B cell (primary cell): ENCODE results near the gene PRUNE2. TPM values are rescaled to one million over a fixed set of nuclear protein-coding genes. Genes with fewer than 3 reads are reported as not detected.

ENCODE experiments used
- ATAC-seq: fragments of 200-7000 bp; cut with Tn5 transposase; one replicate; pipeline ENCODE4 v1.10.0; 2021; ENCODE audit warnings: low read depth, mild to moderate bottlenecking, moderate number of reproducible peaks, moderate library complexity
- CTCF ChIA-PET: fragments of 350-600 bp; sonication (Branson Sonifier 250); formaldehyde crosslinking; loops from one replicate; lab custom pipeline; 2021; ENCODE audit warnings: antibody characterized with exemption, inconsistent platforms; lab: Charles Lee
- POLR2A ChIA-PET: fragments of 350-600 bp; sonication (Branson Sonifier 250); formaldehyde crosslinking; loops from one replicate; lab custom pipeline; 2021; ENCODE audit warnings: antibody characterized with exemption; lab: Charles Lee
- DNase-seq: peaks from one replicate; pipeline ENCODE4 v3.0.0; 2013
- H2AFZ ChIP-seq: 2 replicates; pipeline ENCODE4 v1.6.1; 2012; ENCODE audit warnings: mild to moderate bottlenecking, low read depth, low read length; ENCODE audit not compliant: insufficient read depth, poor library complexity, severe bottlenecking
- H3K27ac ChIP-seq, 2 donors: 1 replicate in 1 of 2; 2 replicates in 1 of 2; pipeline ENCODE4 v1.5.1; 2012 to 2013; ENCODE audit warnings: low read length in 2 of 2, mild to moderate bottlenecking in 2 of 2, moderate library complexity in 1 of 2
- H3K27me3 ChIP-seq, 4 experiments: fragments of 200-600 bp in 1 of 4; sonication (generic) in 1 of 4; replicated peaks in 1 of 4; 1 replicate in 2 of 4; 2 replicates in 2 of 4; pipeline versions ENCODE4 v1.6.1 to v1.7.0; 2013 to 2016; ENCODE audit warnings: low read length in 3 of 4, mild to moderate bottlenecking in 2 of 4, mixed read lengths in 1 of 4, moderate library complexity in 1 of 4; ENCODE audit not compliant: insufficient read depth in 4 of 4, control insufficient read depth in 3 of 4; ENCODE audit errors: control extremely low read depth in 1 of 4
- H3K36me3 ChIP-seq, 2 experiments: replicated peaks in 1 of 2; 1 replicate in 1 of 2; 2 replicates in 1 of 2; pipeline versions ENCODE4 v1.6.1 to v1.7.1; 2013; ENCODE audit warnings: low read length in 1 of 2; ENCODE audit not compliant: insufficient read depth in 2 of 2, control insufficient read depth in 1 of 2; ENCODE audit errors: control extremely low read depth in 1 of 2, extremely low read depth in 1 of 2
- H3K4me1 ChIP-seq, 2 donors: fragments of 200-600 bp in 1 of 2; sonication (generic) in 1 of 2; 1 replicate in 1 of 2; 2 replicates in 1 of 2; pipeline versions ENCODE4 v1.5.1 to v1.6.1; 2013 to 2017; ENCODE audit warnings: low read length in 2 of 2; ENCODE audit not compliant: control insufficient read depth in 2 of 2, insufficient read depth in 2 of 2
- H3K4me2 ChIP-seq: replicated peaks from 2 replicates; pipeline ENCODE3; 2012; ENCODE audit warnings: mild to moderate bottlenecking, low read depth, low read length; ENCODE audit not compliant: poor library complexity, severe bottlenecking
- H3K4me3 ChIP-seq, 5 experiments: fragments of 200-600 bp in 1 of 5; sonication (generic) in 1 of 5; 1 replicate in 3 of 5; 2 replicates in 2 of 5; pipeline versions ENCODE4 v1.5.1 to v1.7.0; 2011 to 2016; ENCODE audit warnings: low read length in 4 of 5, mild to moderate bottlenecking in 4 of 5, low read depth in 2 of 5, control low read depth in 1 of 5, moderate library complexity in 1 of 5; ENCODE audit not compliant: insufficient read depth in 1 of 5; ENCODE audit errors: control extremely low read depth in 1 of 5, extremely low read depth in 1 of 5
- H3K79me2 ChIP-seq: fragments of 200-600 bp; sonication (generic); one replicate; pipeline ENCODE4 v1.6.0; 2016; ENCODE audit warnings: low read length; ENCODE audit not compliant: control insufficient read depth, insufficient read depth
- H3K9ac ChIP-seq: fragments of 200-600 bp; sonication (generic); 2 replicates; pipeline ENCODE4 v1.6.1; 2017; ENCODE audit warnings: mild to moderate bottlenecking, low read length, moderate library complexity
- H3K9me3 ChIP-seq, 3 donors: one replicate each; pipeline versions ENCODE4 v1.6.1 to v1.7.1; 2013; ENCODE audit warnings: low read length in 2 of 3; ENCODE audit not compliant: control insufficient read depth in 2 of 3, insufficient read depth in 1 of 3; ENCODE audit errors: control extremely low read depth in 1 of 3
- H4K20me1 ChIP-seq: 2 replicates; pipeline ENCODE4 v1.6.0; 2012; ENCODE audit warnings: mild to moderate bottlenecking, low read length; ENCODE audit not compliant: insufficient read depth, control insufficient read depth, poor library complexity, severe bottlenecking
- H3K27ac Mint-ChIP-seq: one replicate; pipeline ENCODE4 v1.8.0; 2021; ENCODE audit warnings: mixed read lengths
- H3K27me3 Mint-ChIP-seq: one replicate; pipeline ENCODE4 v1.8.0; 2021; ENCODE audit warnings: mixed read lengths
- H3K4me1 Mint-ChIP-seq: one replicate; pipeline ENCODE4 v1.8.0; 2021; ENCODE audit warnings: mixed read lengths
- H3K4me3 Mint-ChIP-seq: one replicate; pipeline ENCODE4 v1.8.0; 2021; ENCODE audit warnings: mixed read lengths
- H3K9me3 Mint-ChIP-seq: one replicate; pipeline ENCODE4 v1.8.0; 2022; ENCODE audit warnings: mixed read lengths; ENCODE audit not compliant: insufficient read depth
- CTCF ChIP-seq: fragments of 200-600 bp; IDR thresholded peaks from one replicate; pipeline ENCODE4 v1.8.0; 2022; ENCODE audit warnings: antibody characterized with exemption, mild to moderate bottlenecking
- EZH2 ChIP-seq: IDR thresholded peaks from 2 replicates; pipeline ENCODE4 v1.6.1; 2012; ENCODE audit warnings: borderline replicate concordance, low read depth, mild to moderate bottlenecking, moderate library complexity, low read length; ENCODE audit not compliant: insufficient read depth, poor library complexity, severe bottlenecking
- WGBS: methylation state at CpG from one replicate; pipeline ENCODE4 v1.1.5; 2013; ENCODE audit warnings: missing lambda C conversion rate; ENCODE audit not compliant: insufficient coverage; 5-methylcytosine and 5-hydroxymethylcytosine counted together
- intact Hi-C: fragments of 100-400 bp; cut with micrococcal nuclease; formaldehyde crosslinking; loops from one replicate; pipeline ENCODE4 v1.10.0; 2022
- polyA plus RNA-seq: library from polyadenylated mRNA; depleted of rRNA; stranded (reverse); fragments of >200 nt; gene quantifications from 2 replicates; pipeline ENCODE4 v1.2.3, GENCODE V29; 2012
- total RNA-seq, 2 donors: library from RNA; stranded (reverse); fragments of 120-200 nt in 1 of 2; gene quantifications; 1 replicate in 1 of 2; 2 replicates in 1 of 2; pipeline versions ENCODE4 v1.2.3 to v1.2.4, GENCODE V29; 2013 to 2022

Gene PRUNE2
- total and polyA plus RNA-seq, 2 donors (not counting 1 experiment from before 2014, with no cell fraction given) = 0.12 TPM; not detected in 1

GRCh38 chr9:76863832-76864231 is 42.1 kb downstream of the PRUNE2 start:
- Mint-ChIP-seq H3K4me1 (no peaks in the 10 kb centered on the region), H3K27me3 (peaks cover 14% of the 10 kb centered on the region), H3K27ac (no peak overlapping the region), H3K4me3 (no peak overlapping the region), H3K9me3 (no peaks in the 10 kb centered on the region)
- DNase-seq (no peak), ATAC-seq (no peak)
- ChIA-PET POLR2A (no interaction called here), CTCF (no interaction called here)
- intact Hi-C loops = no loop called here
- Histone ChIP-seq H3K9ac (no peak overlapping the region), H3K27me3 (peaks cover 0 to 3% (median 0%) of the 10 kb centered on the region in 4 experiments), H4K20me1 (no peaks in the 10 kb centered on the region), H3K4me1 (no peaks in the 10 kb centered on the region), H3K4me2 (no peak overlapping the region), H3K9me3 (no peaks in the 10 kb centered on the region), H2AFZ (no peak overlapping the region), H3K79me2 (no peaks in the 10 kb centered on the region), H3K27ac (no peak overlapping the region), H3K4me3 (no peak overlapping the region), H3K36me3 (no peaks in the 10 kb centered on the region)
- TF ChIP-seq CTCF (no peak), EZH2 (no peak)
- WGBS = no CpG with 5 or more reads among the region's 3 CpGs

DNA sequence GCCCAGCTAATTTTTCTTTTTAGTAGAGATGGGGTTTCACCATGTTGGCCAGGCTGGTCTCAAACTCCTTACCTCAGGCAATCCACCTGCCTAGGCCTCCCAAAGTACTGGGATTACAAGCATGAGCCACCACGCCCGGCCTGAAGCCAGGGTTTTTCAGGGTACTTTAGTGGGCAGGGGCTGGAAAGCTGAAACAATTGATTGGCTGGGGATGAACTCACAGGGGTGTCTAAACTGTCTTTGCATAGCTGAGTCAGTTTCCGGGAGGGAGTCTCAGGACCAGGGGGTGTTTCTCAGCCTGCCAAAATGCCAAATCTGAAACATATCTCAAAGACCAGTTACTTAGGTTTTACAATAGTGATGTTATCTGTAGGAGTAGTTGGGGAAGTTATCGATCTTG is 46.1 kb downstream of the PRUNE2 start:
- CTCF ChIA-PET = no interaction called here
- no CpG with 5 or more reads among the region's 4 CpGs for WGBS
- no peak overlapping the region for H3K4me3 Mint-ChIP-seq

More for the DNA sequence above, 46.1 kb downstream of the PRUNE2 start:
- TF ChIP-seq CTCF (no peak), EZH2 (no peak)
- ATAC-seq = no peak
- no peak overlapping the region for H3K4me2 ChIP-seq
- POLR2A ChIA-PET = no interaction called here
- H3K36me3 ChIP-seq = no peaks in the 10 kb centered on the region
- H4K20me1 ChIP-seq = no peaks in the 10 kb centered on the region
- H3K9ac ChIP-seq = no peak overlapping the region
- H2AFZ ChIP-seq = no peak overlapping the region
- no peaks in the 10 kb centered on the region for H3K4me1 Mint-ChIP-seq
- peaks cover 0 to 2% (median 0%) of the 10 kb centered on the region in 3 donors for H3K9me3 ChIP-seq
- H3K27me3 ChIP-seq = no peaks in the 10 kb centered on the region
- H3K27ac Mint-ChIP-seq = no peak overlapping the region
- intact Hi-C loops = no loop called here
- no peaks in the 10 kb centered on the region for H3K27me3 Mint-ChIP-seq
- DNase-seq = no peak
- H3K4me1 ChIP-seq = no peaks in the 10 kb centered on the region
- no peaks in the 10 kb centered on the region for H3K79me2 ChIP-seq
- H3K9me3 Mint-ChIP-seq = peaks cover 4% of the 10 kb centered on the region
- H3K27ac ChIP-seq = no peak overlapping the region
- H3K4me3 ChIP-seq = no peak overlapping the region
